Measurements from ENCODE around the gene ARL6IP4.

ARL6IP4 gene

DNA sequence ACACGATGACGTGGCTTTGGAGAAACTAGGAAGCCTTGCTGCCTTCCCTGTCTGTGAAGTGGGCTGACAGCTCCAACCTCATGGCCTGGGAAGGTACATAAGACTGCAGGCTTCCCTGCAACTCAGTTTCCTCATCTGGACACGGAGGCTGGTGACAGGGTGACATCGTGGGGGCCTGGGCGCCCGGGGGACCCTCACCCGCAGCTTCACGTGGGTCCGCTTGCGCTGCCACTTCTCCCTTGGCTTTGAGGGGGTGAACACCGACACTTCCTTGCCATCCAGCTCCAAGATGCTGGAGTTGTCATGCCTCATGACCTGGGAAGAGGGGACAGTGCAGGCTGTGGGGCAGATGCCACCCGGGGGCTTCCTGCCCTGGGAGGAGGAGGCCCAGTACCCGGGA, 7.6 kb downstream of the ARL6IP4 start:
- POLR2A ChIA-PET, result no interaction called here
- Histone ChIP-seq H3K36me3 (ENCODE audit: control insufficient read depth in 2 of 2, insufficient read depth in 1 of 2, low read length in 2 of 2) (peaks cover 0 to 16% of the 10 kb centered on the region in 2 experiments; a peak in 1 of 3 replicates), H3K27ac (ENCODE audit: extremely low read depth, low read depth, low read length) (no peak overlapping the region), H3K9me3 (ENCODE audit: control insufficient read depth, insufficient read depth, low read depth, low read length) (no peaks in the 10 kb centered on the region), H3K4me3 (ENCODE audit: low read depth, low read length) (no peak overlapping the region), H3K4me1 (ENCODE audit: control insufficient read depth, insufficient read depth, low read length) (no peaks in the 10 kb centered on the region)
- TF ChIP-seq RBAK (tag by site-specific recombination; IDR thresholded peaks at IDR 0.05), result no peak
- TF ChIP-seq WT1 (tag by site-specific recombination; IDR thresholded peaks at IDR 0.05), result no peak
- no peak for TF ChIP-seq ZNF660 (tag by site-specific recombination; IDR thresholded peaks at IDR 0.05)
- TF ChIP-seq ZNF311 (tag by site-specific recombination; IDR thresholded peaks at IDR 0.05; ENCODE audit: borderline replicate concordance), result no peak
- no peak for TF ChIP-seq ZNF221 (tag by site-specific recombination; IDR thresholded peaks at IDR 0.05; ENCODE audit: borderline replicate concordance)
- TF ChIP-seq ZNF433 (tag by site-specific recombination; IDR thresholded peaks at IDR 0.05; ENCODE audit: low read depth), result no peak
- TF ChIP-seq, protein P1, sequence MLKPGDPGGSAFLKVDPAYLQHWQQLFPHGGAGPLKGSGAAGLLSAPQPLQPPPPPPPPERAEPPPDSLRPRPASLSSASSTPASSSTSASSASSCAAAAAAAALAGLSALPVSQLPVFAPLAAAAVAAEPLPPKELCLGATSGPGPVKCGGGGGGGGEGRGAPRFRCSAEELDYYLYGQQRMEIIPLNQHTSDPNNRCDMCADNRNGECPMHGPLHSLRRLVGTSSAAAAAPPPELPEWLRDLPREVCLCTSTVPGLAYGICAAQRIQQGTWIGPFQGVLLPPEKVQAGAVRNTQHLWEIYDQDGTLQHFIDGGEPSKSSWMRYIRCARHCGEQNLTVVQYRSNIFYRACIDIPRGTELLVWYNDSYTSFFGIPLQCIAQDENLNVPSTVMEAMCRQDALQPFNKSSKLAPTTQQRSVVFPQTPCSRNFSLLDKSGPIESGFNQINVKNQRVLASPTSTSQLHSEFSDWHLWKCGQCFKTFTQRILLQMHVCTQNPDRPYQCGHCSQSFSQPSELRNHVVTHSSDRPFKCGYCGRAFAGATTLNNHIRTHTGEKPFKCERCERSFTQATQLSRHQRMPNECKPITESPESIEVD (tag by site-specific recombination; IDR thresholded peaks at IDR 0.05), result no peak
- no peak for TF ChIP-seq SP2 (tag by site-specific recombination; IDR thresholded peaks at IDR 0.05)
- no peak for TF ChIP-seq ZNF664 (tag by site-specific recombination; IDR thresholded peaks at IDR 0.05)
- no peak for TF ChIP-seq ZNF223 (tag by site-specific recombination; IDR thresholded peaks at IDR 0.05)
- no peak for TF ChIP-seq ZBTB7A (tag by site-specific recombination; IDR thresholded peaks at IDR 0.05; ENCODE audit: low read depth)
- TF ChIP-seq YY2 (tag by site-specific recombination; IDR thresholded peaks at IDR 0.05), result no peak
- TF ChIP-seq, protein P2, sequence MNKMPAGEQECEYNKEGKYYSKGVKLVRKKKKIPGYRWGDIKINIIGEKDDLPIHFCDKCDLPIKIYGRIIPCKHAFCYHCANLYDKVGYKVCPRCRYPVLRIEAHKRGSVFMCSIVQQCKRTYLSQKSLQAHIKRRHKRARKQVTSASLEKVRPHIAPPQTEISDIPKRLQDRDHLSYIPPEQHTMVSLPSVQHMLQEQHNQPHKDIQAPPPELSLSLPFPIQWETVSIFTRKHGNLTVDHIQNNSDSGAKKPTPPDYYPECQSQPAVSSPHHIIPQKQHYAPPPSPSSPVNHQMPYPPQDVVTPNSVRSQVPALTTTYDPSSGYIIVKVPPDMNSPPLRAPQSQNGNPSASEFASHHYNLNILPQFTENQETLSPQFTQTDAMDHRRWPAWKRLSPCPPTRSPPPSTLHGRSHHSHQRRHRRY (tag by site-specific recombination; IDR thresholded peaks at IDR 0.05), result no peak
- TF ChIP-seq ZNF473 (tag by site-specific recombination; IDR thresholded peaks at IDR 0.05), result no peak
- TF ChIP-seq ZNF571 (tag by site-specific recombination; IDR thresholded peaks at IDR 0.05), result no peak
- TF ChIP-seq ZBTB20 (tag by site-specific recombination; IDR thresholded peaks at IDR 0.05), result no peak
- no peak for TF ChIP-seq ZNF140 (tag by site-specific recombination; IDR thresholded peaks at IDR 0.05)
- CTCF ChIA-PET, result no interaction called here

DNA sequence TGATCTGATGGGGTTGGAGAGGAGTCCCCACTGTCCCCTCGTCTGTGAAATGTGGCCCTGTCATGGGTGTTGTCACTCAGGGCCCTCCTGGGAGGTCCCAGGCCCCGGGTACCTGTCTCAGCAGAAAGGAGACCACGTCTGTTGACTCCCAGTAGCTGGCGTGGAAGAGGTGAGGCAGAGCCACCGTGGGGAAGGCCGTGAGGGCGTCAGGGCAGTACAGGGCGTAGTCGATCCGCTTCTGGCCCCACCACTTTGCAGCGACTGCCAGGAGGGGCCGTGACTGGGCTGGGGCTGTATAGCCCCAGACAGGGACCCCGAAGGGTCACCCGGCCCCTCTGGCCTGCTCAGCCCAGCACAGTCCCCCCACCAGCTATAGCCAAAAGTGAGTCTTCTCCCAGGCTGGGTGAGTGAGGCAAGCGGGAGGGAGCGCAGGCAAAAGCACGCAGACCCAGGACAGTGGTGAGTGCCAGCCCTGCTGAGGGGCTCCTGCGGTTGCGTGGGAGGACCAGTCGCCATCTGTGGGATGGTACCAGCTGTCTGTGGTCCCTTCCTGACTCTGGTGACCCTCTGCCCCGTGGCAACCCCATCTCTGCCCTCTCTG, 8.2 kb downstream of the ARL6IP4 start:
- CTCF ChIA-PET, result no interaction called here
- H3K36me3 ChIP-seq (ENCODE audit: control insufficient read depth in 2 of 2, insufficient read depth in 1 of 2, low read length in 2 of 2), result peaks cover 0 to 12% of the 10 kb centered on the region in 2 experiments; a peak in 1 of 3 replicates
- TF ChIP-seq ZNF473 (tag by site-specific recombination; IDR thresholded peaks at IDR 0.05) (no peak), OSR2 (tag by site-specific recombination; IDR thresholded peaks at IDR 0.05) (no peak), PATZ1 (tag by site-specific recombination; IDR thresholded peaks at IDR 0.05) (no peak), ZNF202 (tag by site-specific recombination; IDR thresholded peaks at IDR 0.05; ENCODE audit: borderline replicate concordance) (no peak), ZNF488 (tag by site-specific recombination; IDR thresholded peaks at IDR 0.05) (no peak), ZNF664 (tag by site-specific recombination; IDR thresholded peaks at IDR 0.05) (no peak), ZNF169 (tag by site-specific recombination; IDR thresholded peaks at IDR 0.05) (no peak)
- TF ChIP-seq, protein P3, sequence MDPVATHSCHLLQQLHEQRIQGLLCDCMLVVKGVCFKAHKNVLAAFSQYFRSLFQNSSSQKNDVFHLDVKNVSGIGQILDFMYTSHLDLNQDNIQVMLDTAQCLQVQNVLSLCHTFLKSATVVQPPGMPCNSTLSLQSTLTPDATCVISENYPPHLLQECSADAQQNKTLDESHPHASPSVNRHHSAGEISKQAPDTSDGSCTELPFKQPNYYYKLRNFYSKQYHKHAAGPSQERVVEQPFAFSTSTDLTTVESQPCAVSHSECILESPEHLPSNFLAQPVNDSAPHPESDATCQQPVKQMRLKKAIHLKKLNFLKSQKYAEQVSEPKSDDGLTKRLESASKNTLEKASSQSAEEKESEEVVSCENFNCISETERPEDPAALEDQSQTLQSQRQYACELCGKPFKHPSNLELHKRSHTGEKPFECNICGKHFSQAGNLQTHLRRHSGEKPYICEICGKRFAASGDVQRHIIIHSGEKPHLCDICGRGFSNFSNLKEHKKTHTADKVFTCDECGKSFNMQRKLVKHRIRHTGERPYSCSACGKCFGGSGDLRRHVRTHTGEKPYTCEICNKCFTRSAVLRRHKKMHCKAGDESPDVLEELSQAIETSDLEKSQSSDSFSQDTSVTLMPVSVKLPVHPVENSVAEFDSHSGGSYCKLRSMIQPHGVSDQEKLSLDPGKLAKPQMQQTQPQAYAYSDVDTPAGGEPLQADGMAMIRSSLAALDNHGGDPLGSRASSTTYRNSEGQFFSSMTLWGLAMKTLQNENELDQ (tag by site-specific recombination; IDR thresholded peaks at IDR 0.05; ENCODE audit: low read depth), result no peak
- TF ChIP-seq, protein P4, sequence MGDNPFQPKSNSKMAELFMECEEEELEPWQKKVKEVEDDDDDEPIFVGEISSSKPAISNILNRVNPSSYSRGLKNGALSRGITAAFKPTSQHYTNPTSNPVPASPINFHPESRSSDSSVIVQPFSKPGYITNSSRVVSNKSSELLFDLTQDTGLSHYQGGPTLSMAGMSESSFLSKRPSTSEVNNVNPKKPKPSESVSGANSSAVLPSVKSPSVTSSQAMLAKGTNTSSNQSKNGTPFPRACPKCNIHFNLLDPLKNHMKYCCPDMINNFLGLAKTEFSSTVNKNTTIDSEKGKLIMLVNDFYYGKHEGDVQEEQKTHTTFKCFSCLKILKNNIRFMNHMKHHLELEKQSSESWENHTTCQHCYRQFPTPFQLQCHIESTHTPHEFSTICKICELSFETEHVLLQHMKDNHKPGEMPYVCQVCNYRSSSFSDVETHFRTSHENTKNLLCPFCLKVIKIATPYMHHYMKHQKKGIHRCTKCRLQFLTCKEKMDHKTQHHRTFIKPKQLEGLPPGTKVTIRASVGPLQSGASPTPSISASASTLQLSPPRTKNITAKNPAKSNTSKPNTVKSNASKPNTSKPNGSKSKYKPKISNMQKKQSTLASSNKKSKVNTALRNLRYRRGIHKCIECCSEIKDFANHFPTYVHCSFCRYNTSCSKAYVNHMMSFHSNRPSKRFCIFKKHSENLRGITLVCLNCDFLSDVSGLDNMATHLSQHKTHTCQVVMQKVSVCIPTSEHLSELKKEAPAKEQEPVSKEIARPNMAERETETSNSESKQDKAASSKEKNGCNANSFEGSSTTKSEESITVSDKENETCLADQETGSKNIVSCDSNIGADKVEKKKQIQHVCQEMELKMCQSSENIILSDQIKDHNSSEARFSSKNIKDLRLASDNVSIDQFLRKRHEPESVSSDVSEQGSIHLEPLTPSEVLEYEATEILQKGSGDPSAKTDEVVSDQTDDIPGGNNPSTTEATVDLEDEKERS (tag by site-specific recombination; IDR thresholded peaks at IDR 0.05), result no peak

More for the DNA sequence above, 8.2 kb downstream of the ARL6IP4 start:
- POLR2A ChIA-PET, result no interaction called here
- H3K4me3 ChIP-seq (ENCODE audit: low read depth, low read length), result no peak overlapping the region
- no peaks in the 10 kb centered on the region for H3K4me1 ChIP-seq (ENCODE audit: control insufficient read depth, insufficient read depth, low read length)
- no peaks in the 10 kb centered on the region for H3K9me3 ChIP-seq (ENCODE audit: control insufficient read depth, insufficient read depth, low read depth, low read length)
- H3K27ac ChIP-seq (ENCODE audit: extremely low read depth, low read depth, low read length), result no peak overlapping the region
